Pancreas (tissue), 10 donors: ENCODE measurements around the gene C16orf86. TPM values are rescaled to one million over a fixed set of nuclear protein-coding genes. Genes with fewer than 3 reads are reported as not detected.
A peak's percentile ranks its signal among the peaks of the same experiment; 100 is the strongest.

ENCODE experiments used
- ATAC-seq, 4 donors: fragments of 200-7000 bp; cut with Tn5 transposase; one replicate each; pipeline versions ENCODE4 v1.8.0 to v1.9.1; 2020; ENCODE audit warnings: mild to moderate bottlenecking in 4 of 4, moderate library complexity in 4 of 4
- DNase-seq, 6 donors: peaks; one replicate each; pipeline ENCODE4 v3.0.0-alpha.2; 2020
- FAIRE-seq: peaks from 2 replicates; lab custom pipeline; 2012; peaks lifted over from hg19 to GRCh38; lab: Jason Lieb, UNC
- H3K27ac ChIP-seq, 4 donors: fragments of 200-600 bp; sonication (generic); 1 replicate in 3 of 4; 2 replicates in 1 of 4; pipeline versions ENCODE4 v1.5.0 to v1.8.0; 2020
- H3K27me3 ChIP-seq, 4 donors: fragments of 200-600 bp; one replicate each; pipeline ENCODE4 v1.8.0; 2021
- H3K36me3 ChIP-seq, 3 donors: fragments of 200-600 bp; sonication (generic) in 1 of 3; one replicate each; pipeline versions ENCODE4 v1.5.0 to v1.8.0; 2020 to 2021
- H3K4me1 ChIP-seq, 3 donors: fragments of 200-600 bp; one replicate each; pipeline ENCODE4 v1.8.0; 2021
- H3K4me3 ChIP-seq, 4 donors: fragments of 200-600 bp; sonication (generic) in 2 of 4; one replicate each; pipeline versions ENCODE4 v1.5.0 to v1.8.0; 2020 to 2021
- H3K9me3 ChIP-seq, 4 donors: fragments of 200-600 bp; one replicate each; pipeline ENCODE4 v1.8.0; 2021
- CTCF ChIP-seq, 4 donors: fragments of 200-600 bp; sonication (generic) in 3 of 4; IDR thresholded peaks; one replicate each; pipeline versions ENCODE4 v1.5.0 to v1.8.0; 2021; ENCODE audit warnings: antibody characterized with exemption in 4 of 4
- WGBS, 2 donors: extraction: QIAGEN DNeasy Blood & Tissue Kit; methylation state at CpG; one replicate each; pipeline ENCODE4 v1.1.7; 2013; 5-methylcytosine and 5-hydroxymethylcytosine counted together
- intact Hi-C, 3 donors: fragments of 100-400 bp; cut with DNase I; formaldehyde crosslinking; loops; one replicate each; pipeline versions ENCODE4 v1.11.1 to v1.14.2; 2022
- polyA plus RNA-seq, 2 donors: library from polyadenylated mRNA; stranded (reverse); fragments of 200-250 nt; gene quantifications; one replicate each; pipeline ENCODE4 v1.2.3, GENCODE V29; 2013
- total RNA-seq, 6 donors: library from RNA; stranded (reverse); fragmentation: NEBNext Ultra II Directional in 4 of 6; extraction: Animal tissue kit (Norgen Biotek cat#: 25700) in 4 of 6; gene quantifications; one replicate each; pipeline versions ENCODE4 v1.2.1 to v1.2.4, GENCODE V29; 2021 to 2023
- donor health status: healthy with polysubstance abuse.
- donor health status: DM: no; HTN: no; CAD: no; lungs with moderate emphysema.
- donor health status: DM: no; HTN: no; CAD: no.
- donor health status: control.
- donor health status: control.
- donor health status: Bipolar disorder and iron deficiency.
- donor health status: DM: yes; HTN: yes; CAD: no.
- donor health status: DM: no; HTN: no; CAD: no.
- donor health status: DM: no; HTN: no; CAD: no.
- donor health status: DM: yes; HTN: yes; CAD: no.

C16orf86 gene
- total and polyA plus RNA-seq, 8 donors = 1.4 to 7.6 (median 3.2) TPM

- H3K36me3 ChIP-seq = no peaks in the 10 kb centered on the region
These were observed 5.7 kb downstream of the C16orf86 start for GRCh38 chr16:67672306-67672705.

GRCh38 chr16:67672739-67673662 is 6.4 kb downstream of the C16orf86 start:
- Histone ChIP-seq H3K4me3 (no peak overlapping the region), H3K36me3 (no peaks in the 10 kb centered on the region), H3K27ac (peak overlapping the region; percentile 25 to 88 (median 60)), H3K4me1 (peaks cover 5 to 16% (median 9%) of the 10 kb centered on the region in 3 donors), H3K9me3 (no peaks in the 10 kb centered on the region), H3K27me3 (no peaks in the 10 kb centered on the region)
- peak; percentile 33 to 70 (median 58) for TF ChIP-seq CTCF (IDR thresholded peaks at IDR 0.05)
- WGBS, 2 donors = 48 to 50% methylated on average over 13 of the region's 13 CpGs
- DNase-seq (peak in 5 of 6 donors; percentile 49 to 69 (median 64)), FAIRE-seq (no peak), ATAC-seq (peak in 3 of 4 donors; percentile 47 to 67 (median 60))
- intact Hi-C loops = loop anchor here in 1 of 3 donors (10.0 kb wide), 1 partner anchor 252 kb away; no protein-coding TSS in a partner anchor

More at GRCh38 chr16:67672306-67672705, 5.7 kb downstream of the C16orf86 start:
- no peak for ATAC-seq
- no peak for TF ChIP-seq CTCF (IDR thresholded peaks at IDR 0.05)
- H3K4me1 ChIP-seq = peaks cover 9 to 21% (median 13%) of the 10 kb centered on the region in 3 donors
- intact Hi-C loops = loop anchor here in 1 of 3 donors (10.0 kb wide), 1 partner anchor 252 kb away; no protein-coding TSS in a partner anchor
- H3K27ac ChIP-seq = peak overlapping the region in 1 of 4 donors; percentile 82
- no peaks in the 10 kb centered on the region for H3K27me3 ChIP-seq
- 27 to 38% methylated on average over 4 of the region's 4 CpGs for WGBS, 2 donors
- DNase-seq = peak in 2 of 6 donors; percentile 4 to 15
- H3K4me3 ChIP-seq = no peak overlapping the region
- H3K9me3 ChIP-seq = no peaks in the 10 kb centered on the region
- FAIRE-seq = no peak

- peak; percentile 44 to 79 (median 74) for ATAC-seq
- intact Hi-C loops = loop anchor here in 1 of 3 donors (10.0 kb wide), 1 partner anchor 251 kb away; no protein-coding TSS in a partner anchor
- H3K9me3 ChIP-seq = no peaks in the 10 kb centered on the region
- H3K36me3 ChIP-seq = no peaks in the 10 kb centered on the region
- H3K27ac ChIP-seq = peak overlapping the region; percentile 25 to 88 (median 60)
- no peak for FAIRE-seq
- peak in 5 of 6 donors; percentile 62 to 77 (median 71) for DNase-seq
- WGBS, 2 donors = 54 to 59% methylated on average over 21 of the region's 21 CpGs
- H3K4me3 ChIP-seq = no peak overlapping the region
- H3K4me1 ChIP-seq = peaks cover 5 to 16% (median 9%) of the 10 kb centered on the region in 3 donors
- TF ChIP-seq CTCF (IDR thresholded peaks at IDR 0.05) = no peak
- H3K27me3 ChIP-seq = no peaks in the 10 kb centered on the region
These were observed 7.3 kb downstream of the C16orf86 start for GRCh38 chr16:67673712-67674580.

GRCh38 chr16:67674851-67675578 is 8.4 kb downstream of the C16orf86 start:
- Histone ChIP-seq H3K36me3 (no peaks in the 10 kb centered on the region), H3K27ac (peak overlapping the region in 3 of 4 donors; percentile 25 to 88 (median 82)), H3K4me3 (no peak overlapping the region), H3K9me3 (no peaks in the 10 kb centered on the region), H3K27me3 (no peaks in the 10 kb centered on the region), H3K4me1 (peaks cover 5 to 16% (median 9%) of the 10 kb centered on the region in 3 donors)
- intact Hi-C loops = loop anchor here in 1 of 3 donors (10.0 kb wide), 1 partner anchor 250 kb away; no protein-coding TSS in a partner anchor
- FAIRE-seq (no peak), DNase-seq (peak in 2 of 6 donors; percentile 14 to 58), ATAC-seq (peak in 2 of 4 donors; percentile 39 to 43)
- WGBS, 2 donors = 92 to 95% methylated on average over 28 of the region's 28 CpGs
- TF ChIP-seq CTCF (IDR thresholded peaks at IDR 0.05) = no peak
